Liver (tissue), 9 donors: ENCODE measurements around the gene FUT7. TPM values are rescaled to one million over a fixed set of nuclear protein-coding genes. Genes with fewer than 3 reads are reported as not detected.

Experiments used
- DNase-seq: peaks from one replicate; pipeline ENCODE4 v3.0.0-alpha.2; 2017; ENCODE audit warnings: low spot score
- H3K27ac ChIP-seq, 2 donors: one replicate each; pipeline ENCODE4 v1.7.0; 2013; ENCODE audit warnings: inconsistent platforms in 2 of 2, low read length in 2 of 2, control low read depth in 1 of 2, low read depth in 1 of 2, mild to moderate bottlenecking in 1 of 2
- H3K27me3 ChIP-seq, 4 donors: one replicate each; pipeline versions ENCODE4 v1.6.1 to v1.7.0; 2013; ENCODE audit warnings: low read length in 3 of 4, inconsistent platforms in 1 of 4, mild to moderate bottlenecking in 1 of 4, moderate library complexity in 1 of 4; ENCODE audit not compliant: control insufficient read depth in 4 of 4, insufficient read depth in 4 of 4
- H3K36me3 ChIP-seq, 4 donors: one replicate each; pipeline versions ENCODE4 v1.6.1 to v1.7.0; 2013; ENCODE audit warnings: low read length in 3 of 4, mild to moderate bottlenecking in 3 of 4, low read depth in 1 of 4, moderate library complexity in 1 of 4; ENCODE audit not compliant: control insufficient read depth in 4 of 4, insufficient read depth in 3 of 4
- H3K4me1 ChIP-seq, 4 donors: one replicate each; pipeline versions ENCODE4 v1.6.1 to v1.7.0; 2013; ENCODE audit warnings: low read length in 3 of 4, mild to moderate bottlenecking in 3 of 4, moderate library complexity in 1 of 4; ENCODE audit not compliant: control insufficient read depth in 4 of 4, insufficient read depth in 4 of 4
- H3K4me3 ChIP-seq, 3 donors: one replicate each; pipeline versions ENCODE4 v1.6.1 to v1.7.0; 2013; ENCODE audit warnings: low read length in 3 of 3, control low read depth in 1 of 3, low read depth in 1 of 3, mild to moderate bottlenecking in 1 of 3
- H3K9ac ChIP-seq, 2 donors: one replicate each; pipeline ENCODE4 v1.7.0; 2013; ENCODE audit warnings: low read length in 2 of 2, mild to moderate bottlenecking in 2 of 2, moderate library complexity in 2 of 2, control low read depth in 1 of 2, low read depth in 1 of 2
- H3K9me3 ChIP-seq, 4 donors: one replicate each; pipeline versions ENCODE4 v1.6.1 to v1.7.0; 2013; ENCODE audit warnings: low read length in 3 of 4; ENCODE audit not compliant: control insufficient read depth in 4 of 4
- ATF3 ChIP-seq: IDR thresholded peaks from 2 replicates; pipeline ENCODE4 v1.6.1; 2016; ENCODE audit warnings: antibody characterized with exemption
- EGR1 ChIP-seq, 2 donors: IDR thresholded peaks; 2 replicates each; pipeline ENCODE4 v1.6.1; 2016 to 2018; ENCODE audit warnings: antibody characterized with exemption in 2 of 2, low read depth in 2 of 2
- FOXA1 ChIP-seq: IDR thresholded peaks from 2 replicates; pipeline ENCODE4 v1.6.1; 2016; ENCODE audit warnings: antibody characterized with exemption
- GABPA ChIP-seq, 2 donors: IDR thresholded peaks in 1 of 2; conservative IDR thresholded peaks in 1 of 2; 2 replicates each; pipeline ENCODE4 v1.6.1; 2016; ENCODE audit warnings: antibody characterized with exemption in 2 of 2, mild to moderate bottlenecking in 1 of 2, moderate library complexity in 1 of 2
- HNF4A ChIP-seq, 2 donors: conservative IDR thresholded peaks; 2 replicates each; pipeline ENCODE4 v1.6.1; 2016; ENCODE audit warnings: antibody characterized with exemption in 2 of 2, mild to moderate bottlenecking in 2 of 2
- HNF4G ChIP-seq: IDR thresholded peaks from 2 replicates; pipeline ENCODE4 v1.6.1; 2016; ENCODE audit warnings: antibody characterized with exemption
- NR2F2 ChIP-seq: IDR thresholded peaks from 2 replicates; pipeline ENCODE4 v1.6.1; 2016; ENCODE audit warnings: antibody characterized with exemption
- RXRA ChIP-seq, 2 donors: IDR thresholded peaks; 2 replicates each; pipeline ENCODE4 v1.6.1; 2017 to 2018; ENCODE audit warnings: antibody characterized with exemption in 2 of 2, mild to moderate bottlenecking in 1 of 2
- YY1 ChIP-seq: IDR thresholded peaks from 2 replicates; pipeline ENCODE4 v1.6.1; 2016; ENCODE audit warnings: antibody characterized with exemption, mild to moderate bottlenecking
- ZBTB33 ChIP-seq: IDR thresholded peaks from 2 replicates; pipeline ENCODE4 v1.6.1; 2016; ENCODE audit warnings: antibody characterized with exemption
- WGBS: extraction: QIAGEN DNeasy Blood & Tissue Kit; methylation state at CpG from one replicate; pipeline ENCODE4 v1.1.7; 2013; 5-methylcytosine and 5-hydroxymethylcytosine counted together
- polyA plus RNA-seq, 2 donors: library from polyadenylated mRNA; stranded (reverse) in 1 of 2; unstranded in 1 of 2; fragments of 200-250 nt in 1 of 2; fragments of >200 nt in 1 of 2; fragmentation: Nextera tagmentation in 1 of 2; extraction: Ambion mirVana in 1 of 2; gene quantifications; one replicate each; pipeline versions ENCODE4 v1.2.1 to v1.2.3, GENCODE V29; 2013 to 2015
- total RNA-seq, 2 donors: library from RNA; depleted of rRNA; stranded (reverse); fragments of >200 nt; gene quantifications; one replicate each; pipeline ENCODE4 v1.2.3, GENCODE V29; 2014
- donor health status: healthy.
- donor health status: healthy.
- donor health status: healthy.
- donor health status: healthy.
- donor health status: healthy.

The FUT7 gene
- total and polyA plus RNA-seq, 4 donors, result 0.14 to 0.67 (median 0.37) TPM; not detected in 1

- H3K27me3 ChIP-seq, result peaks cover 6 to 22% (median 7%) of the 10 kb centered on the region in 4 donors
- no peak overlapping the region for H3K9ac ChIP-seq
- no peak overlapping the region for H3K4me3 ChIP-seq
- no peaks in the 10 kb centered on the region for H3K36me3 ChIP-seq
- no peak overlapping the region for H3K27ac ChIP-seq
- no peaks in the 10 kb centered on the region for H3K9me3 ChIP-seq
- no peak for DNase-seq
- TF ChIP-seq EGR1 (IDR thresholded peaks at IDR 0.05; ENCODE audit: low read depth in 2 of 2), result no peak
- 54% methylated on average over 12 of the region's 12 CpGs for WGBS
- H3K4me1 ChIP-seq, result peaks cover 0 to 29% (median 4%) of the 10 kb centered on the region in 4 donors
These were observed 12.1 kb upstream of the FUT7 start for GRCh38 chr9:137044037-137044436.

GRCh38 chr9:137042751-137043727 is 11.2 kb upstream of the FUT7 start:
- Histone ChIP-seq H3K4me3 (no peak overlapping the region), H3K27ac (peak overlapping the region in 1 of 2 donors; percentile 23), H3K9ac (no peak overlapping the region), H3K27me3 (peaks cover 4 to 22% (median 7%) of the 10 kb centered on the region in 4 donors), H3K36me3 (no peaks in the 10 kb centered on the region), H3K9me3 (no peaks in the 10 kb centered on the region), H3K4me1 (peaks cover 0 to 29% (median 4%) of the 10 kb centered on the region in 4 donors)
- DNase-seq, result no peak
- TF ChIP-seq HNF4G, result no peak
- TF ChIP-seq HNF4A (conservative IDR thresholded peaks at IDR 0.05), result no peak
- TF ChIP-seq ZBTB33, result no peak
- TF ChIP-seq EGR1 (IDR thresholded peaks at IDR 0.05; ENCODE audit: low read depth in 2 of 2), result no peak
- no peak for TF ChIP-seq YY1
- WGBS, result 75% methylated on average over 36 of the region's 36 CpGs

GRCh38 chr9:137041124-137041523 is 9.2 kb upstream of the FUT7 start:
- no peaks in the 10 kb centered on the region for H3K36me3 ChIP-seq
- no peak overlapping the region for H3K4me3 ChIP-seq
- H3K27ac ChIP-seq, result no peak overlapping the region
- no peak for DNase-seq
- no peak overlapping the region for H3K9ac ChIP-seq
- H3K4me1 ChIP-seq, result peaks cover 0 to 21% (median 2%) of the 10 kb centered on the region in 4 donors
- WGBS, result 52% methylated on average over 16 of the region's 16 CpGs
- no peaks in the 10 kb centered on the region for H3K9me3 ChIP-seq
- H3K27me3 ChIP-seq, result peaks cover 0 to 15% (median 4%) of the 10 kb centered on the region in 4 donors
- TF ChIP-seq HNF4G (no peak), GABPA (IDR thresholded peaks at IDR 0.05 in 1 of 2, conservative IDR thresholded peaks at IDR 0.05 in 1 of 2) (no peak), RXRA (IDR thresholded peaks at IDR 0.05) (no peak), ATF3 (no peak), FOXA1 (no peak), NR2F2 (no peak)
